SK-N-SH (cell line): ENCODE results near the gene SPOCK3. TPM values are rescaled to one million over a fixed set of nuclear protein-coding genes. Genes with fewer than 3 reads are reported as not detected.

ENCODE experiments used
- CTCF ChIA-PET: fragments of 300-600, 350-600 bp; formaldehyde crosslinking; extraction: SDS; loops from one replicate; lab custom pipeline; 2021; lab: Yijun Ruan, JAX
- POLR2A ChIA-PET: fragments of 350-600 bp; sonication (Branson Sonifier 250); formaldehyde crosslinking; extraction: SDS; loops from one replicate; lab custom pipeline; 2020; ENCODE audit warnings: antibody characterized with exemption, inconsistent platforms; lab: Yijun Ruan, JAX
- DNase-seq: peaks from one replicate; pipeline ENCODE4 v3.0.0; 2012
- H2AFZ ChIP-seq: fragments of 200-600 bp; sonication (generic); 2 replicates; pipeline ENCODE4 v1.8.1; 2016; ENCODE audit warnings: antibody characterized with exemption, mild to moderate bottlenecking, low read depth
- H3F3A ChIP-seq: fragments of 200-600 bp; sonication (generic); replicated peaks from 2 replicates; pipeline ENCODE3; 2016; ENCODE audit warnings: antibody characterized with exemption, mild to moderate bottlenecking; ENCODE audit not compliant: insufficient read depth
- H3K27ac ChIP-seq, 2 experiments: fragments of 200-500 bp in 1 of 2; fragments of 200-600 bp in 1 of 2; sonication (Bioruptor generic) in 1 of 2; sonication (generic), shearing (Covaris generic) in 1 of 2; 2 replicates each; pipeline versions ENCODE4 v1.5.1 to v1.6.1; 2014 to 2016; ENCODE audit warnings: low read depth in 2 of 2, inconsistent platforms in 1 of 2, low read length in 1 of 2, mild to moderate bottlenecking in 1 of 2, mixed read lengths in 1 of 2
- H3K27me3 ChIP-seq: fragments of 200-600 bp; sonication (generic), shearing (Covaris generic); 2 replicates; pipeline ENCODE4 v1.6.1; 2016; ENCODE audit warnings: mixed run types; ENCODE audit not compliant: insufficient read depth
- H3K36me3 ChIP-seq, 2 experiments: fragments of 200-500 bp in 1 of 2; fragments of 200-600 bp in 1 of 2; sonication (Bioruptor generic) in 1 of 2; sonication (generic) in 1 of 2; replicated peaks in 1 of 2; 2 replicates each; pipeline versions ENCODE3 to v1.5.1; 2014 to 2016; ENCODE audit warnings: low read length in 1 of 2, mild to moderate bottlenecking in 1 of 2; ENCODE audit not compliant: insufficient read depth in 2 of 2, control insufficient read depth in 1 of 2
- H3K4me1 ChIP-seq, 2 experiments: fragments of 200-500 bp in 1 of 2; fragments of 200-600 bp in 1 of 2; sonication (Bioruptor generic) in 1 of 2; sonication (generic), shearing (Covaris generic) in 1 of 2; 2 replicates each; pipeline versions ENCODE4 v1.5.1 to v1.6.1; 2014 to 2016; ENCODE audit warnings: low read depth in 1 of 2, low read length in 1 of 2, mixed run types in 1 of 2; ENCODE audit not compliant: insufficient read depth in 2 of 2, control insufficient read depth in 1 of 2
- H3K4me2 ChIP-seq: fragments of 200-600 bp; sonication (generic), shearing (Covaris generic); 2 replicates; pipeline ENCODE4 v1.6.1; 2017; ENCODE audit warnings: mixed run types
- H3K4me3 ChIP-seq, 2 experiments: fragments of 200-500 bp in 1 of 2; fragments of 200-600 bp in 1 of 2; sonication (Bioruptor generic) in 1 of 2; sonication (generic), shearing (Covaris generic) in 1 of 2; 2 replicates each; pipeline versions ENCODE4 v1.5.1 to v1.8.1; 2014 to 2016; ENCODE audit warnings: low read depth in 2 of 2, inconsistent platforms in 1 of 2, low read length in 1 of 2, mild to moderate bottlenecking in 1 of 2, mixed read lengths in 1 of 2, moderate library complexity in 1 of 2
- H3K79me2 ChIP-seq: fragments of 200-600 bp; sonication (generic); 2 replicates; pipeline ENCODE4 v1.8.1; 2017; ENCODE audit warnings: mild to moderate bottlenecking; ENCODE audit not compliant: insufficient read depth
- H3K9ac ChIP-seq: fragments of 200-600 bp; sonication (generic); 2 replicates; pipeline ENCODE4 v1.6.1; 2017; ENCODE audit warnings: mixed run types
- H3K9me2 ChIP-seq: fragments of 200-600 bp; sonication (generic); 2 replicates; pipeline ENCODE4 v1.6.1; 2017; ENCODE audit warnings: mixed run types
- H3K9me3 ChIP-seq: fragments of 200-600 bp; sonication (generic); 2 replicates; pipeline ENCODE4 v1.6.1; 2017; ENCODE audit warnings: mixed run types, mild to moderate bottlenecking, moderate library complexity
- H4K20me1 ChIP-seq: fragments of 200-600 bp; sonication (generic); 2 replicates; pipeline ENCODE4 v1.6.1; 2017; ENCODE audit warnings: mild to moderate bottlenecking, mixed run types; ENCODE audit not compliant: insufficient read depth
- CHD2 ChIP-seq: fragments of 150-350 bp; IDR thresholded peaks from 2 replicates; pipeline ENCODE4 v1.6.1; 2018; ENCODE audit warnings: low read length; ENCODE audit not compliant: partially characterized antibody
- EZH2phosphoT487 ChIP-seq: fragments of 200-600 bp; sonication (generic); IDR thresholded peaks from 2 replicates; pipeline ENCODE4 v1.6.1; 2017; ENCODE audit warnings: low read depth, mixed run types, mild to moderate bottlenecking, antibody characterized with exemption, moderate library complexity, borderline replicate concordance
- FOXJ3 ChIP-seq: sonication (generic); formaldehyde crosslinking; IDR thresholded peaks from 2 replicates; pipeline ENCODE4 v1.5.1; 2020; ENCODE audit warnings: mild to moderate bottlenecking, missing genetic modification reagents
- FOXM1 ChIP-seq: IDR thresholded peaks from 2 replicates; pipeline ENCODE4 v1.4.0; 2012; ENCODE audit warnings: low read depth, mild to moderate bottlenecking
- GABPA ChIP-seq: IDR thresholded peaks from 2 replicates; pipeline ENCODE4 v1.4.0; 2012; ENCODE audit warnings: low read depth, mild to moderate bottlenecking
- IRF3 ChIP-seq: fragments of 150-350 bp; IDR thresholded peaks from 2 replicates; pipeline ENCODE4 v1.6.1; 2016; ENCODE audit warnings: mild to moderate bottlenecking, low read depth, low read length
- NFIC ChIP-seq: IDR thresholded peaks from 2 replicates; pipeline ENCODE4 v1.4.0; 2012; ENCODE audit warnings: borderline replicate concordance
- POLR2AphosphoS5 ChIP-seq: IDR thresholded peaks from 2 replicates; pipeline ENCODE4 v1.6.1; 2012; ENCODE audit warnings: low read depth, low read length
- RAD21 ChIP-seq: IDR thresholded peaks from 2 replicates; pipeline ENCODE4 v1.6.1; 2012; ENCODE audit warnings: mild to moderate bottlenecking, low read length
- RXRA ChIP-seq: IDR thresholded peaks from 2 replicates; pipeline ENCODE4 v1.4.0; 2012; ENCODE audit warnings: low read depth, mild to moderate bottlenecking, borderline replicate concordance
- SMC3 ChIP-seq: IDR thresholded peaks from 2 replicates; pipeline ENCODE4 v1.6.1; 2012; ENCODE audit warnings: low read depth, low read length, improper control_type of control experiment
- TAF1 ChIP-seq: IDR thresholded peaks from 2 replicates; pipeline ENCODE4 v1.6.1; 2012; ENCODE audit warnings: low read depth, mild to moderate bottlenecking, low read length, moderate library complexity, borderline replicate concordance
- TEAD4 ChIP-seq: IDR thresholded peaks from 2 replicates; pipeline ENCODE4 v1.4.0; 2012; ENCODE audit warnings: mild to moderate bottlenecking, borderline replicate concordance; ENCODE audit not compliant: insufficient read depth
- USF1 ChIP-seq: IDR thresholded peaks from 2 replicates; pipeline ENCODE4 v1.4.0; 2012; ENCODE audit warnings: low read depth, borderline replicate concordance
- ZBTB33 ChIP-seq: IDR thresholded peaks from 2 replicates; pipeline ENCODE4 v1.4.0; 2012; ENCODE audit warnings: low read depth, borderline replicate concordance
- WGBS: methylation state at CpG from one replicate; pipeline ENCODE4 v1.1.6; 2017; ENCODE audit warnings: low lambda C conversion rate; 5-methylcytosine and 5-hydroxymethylcytosine counted together
- polyA plus RNA-seq, 3 experiments: library from polyadenylated mRNA; depleted of rRNA; stranded (reverse); fragments of >200 nt; gene quantifications; 2 replicates each; pipeline ENCODE4 v1.2.3, GENCODE V29; 2012
- TF ChIP-seq, protein P1 (sequence below): IDR thresholded peaks from 2 replicates; pipeline ENCODE4; 2012

SPOCK3 gene
- polyA plus RNA-seq, 1 of the 3 experiments (the other 2 are of a cell fraction): not detected

- CTCF ChIA-PET: no interaction called here
- Histone ChIP-seq H3K9me2 (no peaks in the 10 kb centered on the region), H3F3A (no peaks in the 10 kb centered on the region), H3K79me2 (no peaks in the 10 kb centered on the region), H3K4me3 (no peak overlapping the region), H3K9ac (no peak overlapping the region), H3K9me3 (no peaks in the 10 kb centered on the region), H3K36me3 (no peaks in the 10 kb centered on the region), H3K27me3 (no peaks in the 10 kb centered on the region), H3K4me2 (no peak overlapping the region), H3K4me1 (no peaks in the 10 kb centered on the region), H4K20me1 (no peaks in the 10 kb centered on the region), H3K27ac (no peak overlapping the region), H2AFZ (no peak overlapping the region)
- 4% methylated on average over 1 of the region's 1 CpG for WGBS
- DNase-seq: no peak
- TF ChIP-seq SMC3: no peak
- no peak for TF ChIP-seq RXRA
- no peak for TF ChIP-seq ZBTB33
- no peak for TF ChIP-seq EZH2phosphoT487
- no peak for TF ChIP-seq TAF1
- POLR2A ChIA-PET: no interaction called here
Measured at GRCh38 chr4:167100120-167100519, 134.2 kb downstream of the SPOCK3 start.

DNA sequence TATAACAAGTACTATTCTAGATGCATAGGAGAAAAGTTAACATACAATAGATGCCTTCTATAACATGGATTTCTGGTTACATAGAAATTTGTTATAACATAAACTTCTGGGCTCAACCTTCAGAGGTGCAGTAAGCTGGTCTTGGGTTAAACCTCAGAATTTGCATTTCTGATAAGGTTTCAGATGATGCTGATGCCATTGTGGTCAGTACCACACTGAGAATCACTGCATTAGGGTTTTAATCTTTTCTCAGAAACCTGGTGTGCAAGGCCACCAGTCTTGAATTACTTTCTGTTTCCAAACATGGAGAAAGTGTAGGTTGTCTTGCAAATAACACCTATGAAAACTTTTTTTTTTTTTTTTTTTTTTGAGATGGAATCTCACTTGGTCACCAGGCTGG is 146.2 kb downstream of the SPOCK3 start:
- no peak overlapping the region for H3K4me2 ChIP-seq
- no peak overlapping the region for H3K9ac ChIP-seq
- no peak overlapping the region for H2AFZ ChIP-seq
- no peaks in the 10 kb centered on the region for H3K36me3 ChIP-seq
- no peaks in the 10 kb centered on the region for H3K27me3 ChIP-seq
- H3K9me3 ChIP-seq: no peaks in the 10 kb centered on the region
- POLR2A ChIA-PET: no interaction called here
- H3F3A ChIP-seq: no peaks in the 10 kb centered on the region
- H3K27ac ChIP-seq: no peak overlapping the region
- TF ChIP-seq IRF3: no peak
- no peak for TF ChIP-seq USF1
- no peak for TF ChIP-seq FOXJ3 (CRISPR knock-in tag)
- no peak for TF ChIP-seq RAD21
- no peak for TF ChIP-seq GABPA
- no peak for TF ChIP-seq TAF1
- TF ChIP-seq POLR2AphosphoS5: no peak
- TF ChIP-seq FOXM1: no peak
- TF ChIP-seq, protein P1, sequence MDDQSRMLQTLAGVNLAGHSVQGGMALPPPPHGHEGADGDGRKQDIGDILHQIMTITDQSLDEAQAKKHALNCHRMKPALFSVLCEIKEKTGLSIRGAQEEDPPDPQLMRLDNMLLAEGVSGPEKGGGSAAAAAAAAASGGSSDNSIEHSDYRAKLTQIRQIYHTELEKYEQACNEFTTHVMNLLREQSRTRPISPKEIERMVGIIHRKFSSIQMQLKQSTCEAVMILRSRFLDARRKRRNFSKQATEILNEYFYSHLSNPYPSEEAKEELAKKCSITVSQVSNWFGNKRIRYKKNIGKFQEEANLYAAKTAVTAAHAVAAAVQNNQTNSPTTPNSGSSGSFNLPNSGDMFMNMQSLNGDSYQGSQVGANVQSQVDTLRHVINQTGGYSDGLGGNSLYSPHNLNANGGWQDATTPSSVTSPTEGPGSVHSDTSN: no peak
- TF ChIP-seq TEAD4: no peak
- TF ChIP-seq EZH2phosphoT487: no peak
- TF ChIP-seq CHD2: no peak
- TF ChIP-seq NFIC: no peak
- TF ChIP-seq, all 33 proteins: peak for 0
- CTCF ChIA-PET: no interaction called here
- Histone ChIP-seq H3K9me2 (no peaks in the 10 kb centered on the region), H3K4me3 (no peak overlapping the region), H4K20me1 (no peaks in the 10 kb centered on the region), H3K79me2 (no peaks in the 10 kb centered on the region), H3K4me1 (no peaks in the 10 kb centered on the region)
- DNase-seq: no peak
